Panc1 (cell line): ENCODE results near the gene FAM200C. TPM values are rescaled to one million over a fixed set of nuclear protein-coding genes. Genes with fewer than 3 reads are reported as not detected.

ENCODE experiments used
- ATAC-seq: fragments of 200-7000 bp; cut with Tn5 transposase; 2 replicates; pipeline ENCODE4 v1.9.1; 2020; ENCODE audit warnings: mild to moderate bottlenecking, moderate library complexity
- BruUV-seq: library from RNA; stranded (reverse); fragments of 400-500 nt; replicated peaks from 2 replicates; lab custom pipeline; 2021; lab: Mats Ljungman, UMichigan
- CTCF ChIA-PET: fragments of 300-600 bp; sonication (Branson Sonifier 250); formaldehyde crosslinking; loops from one replicate; lab custom pipeline; 2022; ENCODE audit warnings: antibody characterized with exemption; lab: Charles Lee
- POLR2A ChIA-PET: fragments of 300-600 bp; sonication (Branson Sonifier 250); formaldehyde crosslinking; loops from one replicate; lab custom pipeline; 2022; ENCODE audit warnings: antibody characterized with exemption; lab: Charles Lee
- DNase-seq: peaks from one replicate; pipeline ENCODE4 v3.0.0-alpha.2; 2010; ENCODE audit warnings: low read depth, low spot score
- H3K27ac ChIP-seq: 2 replicates; pipeline ENCODE4 v1.5.1; 2011; ENCODE audit warnings: mild to moderate bottlenecking, low read length, inconsistent platforms
- H3K27me3 ChIP-seq: fragments of 200-500 bp; sonication (Bioruptor generic); 2 replicates; pipeline ENCODE4 v1.6.0; 2014; ENCODE audit warnings: low read length, inconsistent platforms; ENCODE audit not compliant: control insufficient read depth, insufficient read depth
- H3K36me3 ChIP-seq: fragments of 200-500 bp; sonication (Bioruptor generic); 2 replicates; pipeline ENCODE4 v1.5.1; 2014; ENCODE audit warnings: inconsistent platforms, mild to moderate bottlenecking, low read length, moderate library complexity; ENCODE audit not compliant: control insufficient read depth, insufficient read depth
- H3K4me1 ChIP-seq: 2 replicates; pipeline ENCODE4 v1.5.1; 2011; ENCODE audit warnings: inconsistent platforms, mild to moderate bottlenecking, low read length, moderate library complexity; ENCODE audit not compliant: control insufficient read depth, insufficient read depth
- H3K4me3 ChIP-seq, 2 experiments: 2 replicates each; pipeline ENCODE4 v1.5.1; 2011 to 2012; ENCODE audit warnings: low read depth in 2 of 2, low read length in 2 of 2, mild to moderate bottlenecking in 2 of 2, inconsistent platforms in 1 of 2, moderate library complexity in 1 of 2
- H3K9me3 ChIP-seq: fragments of 200-500 bp; sonication (Bioruptor generic); 2 replicates; pipeline ENCODE4 v1.5.1; 2014; ENCODE audit warnings: low read depth, mild to moderate bottlenecking, inconsistent platforms, low read length, moderate library complexity; ENCODE audit not compliant: control insufficient read depth, insufficient read depth
- POLR2AphosphoS5 ChIP-seq: IDR thresholded peaks from 2 replicates; pipeline ENCODE4 v1.6.1; 2012; ENCODE audit warnings: mild to moderate bottlenecking, low read depth, low read length, moderate library complexity
- SIN3A ChIP-seq: IDR thresholded peaks from 2 replicates; pipeline ENCODE4 v1.6.1; 2012; ENCODE audit warnings: low read depth, mild to moderate bottlenecking, low read length, moderate library complexity, borderline replicate concordance; ENCODE audit not compliant: insufficient read depth
- TCF7L2 ChIP-seq: IDR thresholded peaks from 2 replicates; pipeline ENCODE4 v1.6.1; 2011; ENCODE audit warnings: mild to moderate bottlenecking, low read depth, low read length, inconsistent platforms
- in situ Hi-C: cut with HindIII; loops from 2 replicates; pipeline ENCODE4 v1.10.0; 2016; ENCODE audit warnings: low sequenced_read_pairs, low pct_unique_long_range_greater_than_20kb
- intact Hi-C: fragments of 100-400 bp; cut with micrococcal nuclease; formaldehyde crosslinking; loops from one replicate; pipeline ENCODE4 v1.10.0; 2022; ENCODE audit not compliant: unreplicated experiment
- total RNA-seq: library from RNA; stranded (reverse); gene quantifications from one replicate; pipeline ENCODE4 v1.2.1, GENCODE V29; 2021; ENCODE audit not compliant: unreplicated experiment
- TF ChIP-seq, protein P1 (sequence below), 2 experiments: IDR thresholded peaks; 2 replicates each; pipeline ENCODE4 v1.6.1; 2011 to 2012; ENCODE audit warnings: low read depth in 2 of 2, control low read depth in 1 of 2, low read length in 1 of 2, mild to moderate bottlenecking in 1 of 2, moderate library complexity in 1 of 2; ENCODE audit not compliant: insufficient read depth in 1 of 2
- TF ChIP-seq, protein P2 (sequence below): fragments of 450-650 bp; IDR thresholded peaks from 2 replicates; pipeline ENCODE4 v1.5.1; 2017; ENCODE audit warnings: mild to moderate bottlenecking

The FAM200C gene
- total RNA-seq, 1 experiment from 2014 or later: 3.0 TPM

DNA sequence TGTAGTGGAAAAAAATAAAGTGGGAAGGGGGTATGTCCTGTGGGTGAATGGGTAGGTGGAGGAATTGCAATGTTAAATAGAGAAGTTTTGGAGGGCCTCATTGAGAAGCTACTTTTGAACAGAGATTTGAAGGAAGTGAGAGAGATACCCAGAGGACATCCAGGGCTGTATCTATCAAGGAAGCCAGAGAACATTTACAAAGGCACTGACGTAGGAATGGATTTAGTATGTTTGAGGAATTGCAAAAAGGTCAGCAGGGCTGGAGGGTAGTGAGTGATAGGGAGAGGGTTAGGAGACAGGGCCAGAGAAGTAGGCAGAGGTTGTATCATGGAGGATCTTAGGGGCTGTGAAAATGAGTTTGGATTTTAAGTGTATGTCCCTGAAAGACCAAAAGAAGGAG, 35.7 kb upstream of the FAM200C start:
- Histone ChIP-seq H3K9me3 (no peaks in the 10 kb centered on the region), H3K4me3 (no peak overlapping the region), H3K4me1 (peaks cover 6% of the 10 kb centered on the region; the same call in 1 of the 2 replicates), H3K27me3 (no peaks in the 10 kb centered on the region), H3K36me3 (no peaks in the 10 kb centered on the region), H3K27ac (no peak overlapping the region)
- ChIA-PET POLR2A (no interaction called here), CTCF (no interaction called here)
- TF ChIP-seq TCF7L2: no peak
- ATAC-seq (no peak), DNase-seq (no peak)
- no TSS peak for BruUV-seq
- intact Hi-C loops: loop anchor here (5.0 kb wide), 2 partner anchors 72 to 352 kb away; no protein-coding TSS in a partner anchor
- in situ Hi-C loops: no loop called here

DNA sequence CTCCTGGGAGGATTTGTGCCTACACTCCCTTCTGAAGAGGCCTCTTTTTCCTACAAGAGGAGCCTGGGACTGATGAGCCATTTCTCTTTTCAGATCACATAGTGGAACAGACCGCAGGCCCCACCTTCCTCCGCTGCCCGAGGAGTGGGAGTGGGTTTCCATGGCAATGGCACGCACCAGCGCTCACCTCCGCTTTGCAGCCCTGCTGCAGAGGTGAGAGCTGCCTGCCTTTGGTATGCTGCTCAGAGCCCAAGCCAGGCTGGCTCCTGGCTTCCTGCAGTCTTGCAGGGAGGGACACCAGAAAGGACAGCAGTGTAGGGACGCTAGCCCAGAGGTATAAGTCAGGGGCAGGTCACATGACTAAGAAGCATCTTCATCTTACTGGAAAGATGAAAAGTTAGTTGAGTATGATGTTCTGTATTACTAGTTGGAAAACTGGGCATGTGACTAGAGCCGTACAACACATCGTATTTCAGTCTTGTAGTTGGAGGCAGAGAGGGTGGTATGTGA, 34.2 kb upstream of the FAM200C start:
- H3K36me3 ChIP-seq: 0 out of 2 replicates have a peak, but pooled peaks cover 3% of the 10 kb centered on the region
- DNase-seq (no peak), ATAC-seq (no peak)
- peaks cover 6% of the 10 kb centered on the region; the same call in 1 of the 2 replicates for H3K4me1 ChIP-seq
- no peak overlapping the region for H3K27ac ChIP-seq
- POLR2A ChIA-PET: no interaction called here
- CTCF ChIA-PET: no interaction called here
- intact Hi-C loops (no loop called here), in situ Hi-C loops (no loop called here)
- BruUV-seq: no TSS peak
- no peaks in the 10 kb centered on the region for H3K9me3 ChIP-seq
- no peak for TF ChIP-seq SIN3A
- TF ChIP-seq TCF7L2: no peak
- TF ChIP-seq, protein P1, sequence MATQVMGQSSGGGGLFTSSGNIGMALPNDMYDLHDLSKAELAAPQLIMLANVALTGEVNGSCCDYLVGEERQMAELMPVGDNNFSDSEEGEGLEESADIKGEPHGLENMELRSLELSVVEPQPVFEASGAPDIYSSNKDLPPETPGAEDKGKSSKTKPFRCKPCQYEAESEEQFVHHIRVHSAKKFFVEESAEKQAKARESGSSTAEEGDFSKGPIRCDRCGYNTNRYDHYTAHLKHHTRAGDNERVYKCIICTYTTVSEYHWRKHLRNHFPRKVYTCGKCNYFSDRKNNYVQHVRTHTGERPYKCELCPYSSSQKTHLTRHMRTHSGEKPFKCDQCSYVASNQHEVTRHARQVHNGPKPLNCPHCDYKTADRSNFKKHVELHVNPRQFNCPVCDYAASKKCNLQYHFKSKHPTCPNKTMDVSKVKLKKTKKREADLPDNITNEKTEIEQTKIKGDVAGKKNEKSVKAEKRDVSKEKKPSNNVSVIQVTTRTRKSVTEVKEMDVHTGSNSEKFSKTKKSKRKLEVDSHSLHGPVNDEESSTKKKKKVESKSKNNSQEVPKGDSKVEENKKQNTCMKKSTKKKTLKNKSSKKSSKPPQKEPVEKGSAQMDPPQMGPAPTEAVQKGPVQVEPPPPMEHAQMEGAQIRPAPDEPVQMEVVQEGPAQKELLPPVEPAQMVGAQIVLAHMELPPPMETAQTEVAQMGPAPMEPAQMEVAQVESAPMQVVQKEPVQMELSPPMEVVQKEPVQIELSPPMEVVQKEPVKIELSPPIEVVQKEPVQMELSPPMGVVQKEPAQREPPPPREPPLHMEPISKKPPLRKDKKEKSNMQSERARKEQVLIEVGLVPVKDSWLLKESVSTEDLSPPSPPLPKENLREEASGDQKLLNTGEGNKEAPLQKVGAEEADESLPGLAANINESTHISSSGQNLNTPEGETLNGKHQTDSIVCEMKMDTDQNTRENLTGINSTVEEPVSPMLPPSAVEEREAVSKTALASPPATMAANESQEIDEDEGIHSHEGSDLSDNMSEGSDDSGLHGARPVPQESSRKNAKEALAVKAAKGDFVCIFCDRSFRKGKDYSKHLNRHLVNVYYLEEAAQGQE (IDR thresholded peaks at IDR 0.05; ENCODE audit: insufficient read depth in 1 of 2, low read depth in 2 of 2, low read length in 1 of 2): no peak
- no peak for TF ChIP-seq POLR2AphosphoS5
- TF ChIP-seq, protein P2, sequence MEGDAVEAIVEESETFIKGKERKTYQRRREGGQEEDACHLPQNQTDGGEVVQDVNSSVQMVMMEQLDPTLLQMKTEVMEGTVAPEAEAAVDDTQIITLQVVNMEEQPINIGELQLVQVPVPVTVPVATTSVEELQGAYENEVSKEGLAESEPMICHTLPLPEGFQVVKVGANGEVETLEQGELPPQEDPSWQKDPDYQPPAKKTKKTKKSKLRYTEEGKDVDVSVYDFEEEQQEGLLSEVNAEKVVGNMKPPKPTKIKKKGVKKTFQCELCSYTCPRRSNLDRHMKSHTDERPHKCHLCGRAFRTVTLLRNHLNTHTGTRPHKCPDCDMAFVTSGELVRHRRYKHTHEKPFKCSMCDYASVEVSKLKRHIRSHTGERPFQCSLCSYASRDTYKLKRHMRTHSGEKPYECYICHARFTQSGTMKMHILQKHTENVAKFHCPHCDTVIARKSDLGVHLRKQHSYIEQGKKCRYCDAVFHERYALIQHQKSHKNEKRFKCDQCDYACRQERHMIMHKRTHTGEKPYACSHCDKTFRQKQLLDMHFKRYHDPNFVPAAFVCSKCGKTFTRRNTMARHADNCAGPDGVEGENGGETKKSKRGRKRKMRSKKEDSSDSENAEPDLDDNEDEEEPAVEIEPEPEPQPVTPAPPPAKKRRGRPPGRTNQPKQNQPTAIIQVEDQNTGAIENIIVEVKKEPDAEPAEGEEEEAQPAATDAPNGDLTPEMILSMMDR: no peak
- no peaks in the 10 kb centered on the region for H3K27me3 ChIP-seq
- no peak overlapping the region for H3K4me3 ChIP-seq

DNA sequence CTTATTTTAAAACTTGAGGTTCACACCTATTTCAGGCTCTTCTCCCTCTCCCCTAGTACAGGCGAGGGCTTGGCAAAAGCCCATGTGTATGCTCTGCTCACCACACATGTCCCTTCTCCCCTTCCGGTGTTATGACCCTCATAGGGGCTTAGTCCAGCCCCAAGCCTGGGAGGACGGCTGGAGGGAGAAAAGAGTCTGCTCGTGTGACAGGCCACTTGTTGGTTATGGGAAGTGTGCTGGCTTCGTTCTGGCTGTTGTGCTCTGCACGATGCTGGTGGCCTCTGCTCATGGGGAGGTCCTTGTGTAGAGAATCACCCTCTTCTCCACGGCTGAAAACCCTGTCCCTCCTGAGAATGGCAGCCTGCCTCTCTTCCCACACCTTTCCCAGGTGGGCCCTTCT, 32.9 kb upstream of the FAM200C start:
- DNase-seq (no peak), ATAC-seq (no peak)
- in situ Hi-C loops (no loop called here), intact Hi-C loops (no loop called here)
- Histone ChIP-seq H3K27me3 (no peaks in the 10 kb centered on the region), H3K27ac (no peak overlapping the region), H3K36me3 (peaks cover 6% of the 10 kb centered on the region), H3K9me3 (no peaks in the 10 kb centered on the region), H3K4me1 (no peaks in the 10 kb centered on the region), H3K4me3 (no peak overlapping the region)
- no TSS peak for BruUV-seq
- TF ChIP-seq SIN3A (no peak), TCF7L2 (no peak), POLR2AphosphoS5 (no peak)
- TF ChIP-seq, protein P2: no peak
- TF ChIP-seq, protein P1 (IDR thresholded peaks at IDR 0.05; ENCODE audit: insufficient read depth in 1 of 2, low read depth in 2 of 2, low read length in 1 of 2): no peak
- CTCF ChIA-PET: no interaction called here
- POLR2A ChIA-PET: no interaction called here
